Measurements from ENCODE around the gene BTBD18. TPM values are rescaled to one million over a fixed set of nuclear protein-coding genes. Genes with fewer than 3 reads are reported as not detected.
A peak's percentile ranks its signal among the peaks of the same experiment; 100 is the strongest.

BTBD18 gene
- total and polyA plus RNA-seq, 2 of the 13 experiments (the other 11 are each of a cell fraction or from before 2014, with no cell fraction given): not detected

- no peak for TF ChIP-seq ZSCAN5A (CRISPR knock-in tag; IDR thresholded peaks at IDR 0.05; ENCODE audit: borderline replicate concordance)
- no peak for TF ChIP-seq XBP1 (CRISPR knock-in tag; IDR thresholded peaks at IDR 0.05)
- TF ChIP-seq KDM3A (CRISPR knock-in tag; IDR thresholded peaks at IDR 0.05; ENCODE audit: low read depth): no peak
- TF ChIP-seq POGK (CRISPR knock-in tag; conservative IDR thresholded peaks at IDR 0.05): no peak
- TF ChIP-seq ZNF253 (CRISPR knock-in tag; IDR thresholded peaks at IDR 0.05; ENCODE audit: borderline replicate concordance): no peak
- no peak for TF ChIP-seq PRPF4 (IDR thresholded peaks at IDR 0.05; ENCODE audit: low read depth, low read length, poor library complexity, severe bottlenecking)
- no peak for TF ChIP-seq SMARCE1 (IDR thresholded peaks at IDR 0.05; ENCODE audit: borderline replicate concordance)
- TF ChIP-seq ZNF317 (CRISPR knock-in tag; IDR thresholded peaks at IDR 0.05): no peak; the same call in 1 of the 2 replicates
- TF ChIP-seq POLR2AphosphoS2 (IDR thresholded peaks at IDR 0.05; ENCODE audit: low read depth, low read length): no peak
- peak; percentile 58 for TF ChIP-seq ZNF501 (CRISPR knock-in tag; IDR thresholded peaks at IDR 0.05)
- no peak for TF ChIP-seq ZNF326 (CRISPR knock-in tag; IDR thresholded peaks at IDR 0.05; ENCODE audit: borderline replicate concordance)
- no peak; the same call in 1 of the 2 replicates for TF ChIP-seq JUN (CRISPR knock-in tag; IDR thresholded peaks at IDR 0.05)
- TF ChIP-seq ZNF362 (CRISPR knock-in tag; IDR thresholded peaks at IDR 0.05; ENCODE audit: borderline replicate concordance): peak; percentile 58; the same call in 1 of the 2 replicates
- peak; percentile 52; the same call in 1 of the 2 replicates for TF ChIP-seq ZNF768 (CRISPR knock-in tag; IDR thresholded peaks at IDR 0.05)
- no peak for TF ChIP-seq U2AF2 (IDR thresholded peaks at IDR 0.05; ENCODE audit: low read depth, low read length)
- no peak for TF ChIP-seq ZNF280B (CRISPR knock-in tag; IDR thresholded peaks at IDR 0.05; ENCODE audit: borderline replicate concordance)
- peak; percentile 68 for TF ChIP-seq POLR2AphosphoS5 (IDR thresholded peaks at IDR 0.05; ENCODE audit: low read depth, low read length)
- TF ChIP-seq ZNF432 (CRISPR knock-in tag; IDR thresholded peaks at IDR 0.05; ENCODE audit: borderline replicate concordance): no peak
- TF ChIP-seq ZFYVE20 (CRISPR knock-in tag; IDR thresholded peaks at IDR 0.05; ENCODE audit: borderline replicate concordance, low read depth): no peak
- peak; percentile 83 for TF ChIP-seq ELF1 (CRISPR knock-in tag; IDR thresholded peaks at IDR 0.05)
- TF ChIP-seq ASH2L (IDR thresholded peaks at IDR 0.05; ENCODE audit: insufficient read length, low read depth, low read length): peak; percentile 99
- peak; percentile 98 for TF ChIP-seq ETV5 (CRISPR knock-in tag; IDR thresholded peaks at IDR 0.05; ENCODE audit: borderline replicate concordance)
- no peak; the same call in 1 of the 2 replicates for TF ChIP-seq NR1H2 (CRISPR knock-in tag; IDR thresholded peaks at IDR 0.05; ENCODE audit: borderline replicate concordance, low read depth)
Observed at GRCh38 chr11:57778318-57779037, 26.9 kb upstream of the BTBD18 start (continued).

Data from HepG2 (cell line).